Effector memory CD4-positive, alpha-beta T cell (primary cell): ENCODE results near the gene RCAN1.
"Not testable (repeated sequence)": the region's sequence is repeated elsewhere in the genome, so short reads cannot be mapped to it uniquely, and the experiment has no call there.

Experiments
- DNase-seq, 3 donors: peaks; one replicate each; pipeline ENCODE4 v3.0.0-alpha.2; 2020
- H3K27ac ChIP-seq: 2 replicates; pipeline ENCODE4 v1.7.0; 2013; ENCODE audit warnings: mild to moderate bottlenecking, low read length, moderate library complexity; ENCODE audit not compliant: insufficient read depth, poor library complexity, severe bottlenecking
- H3K27me3 ChIP-seq: replicated peaks from 2 replicates; pipeline ENCODE4 v1.7.0; 2013; ENCODE audit warnings: mild to moderate bottlenecking, low read length; ENCODE audit not compliant: insufficient read depth, control insufficient read depth, poor library complexity, severe bottlenecking
- H3K36me3 ChIP-seq: 2 replicates; pipeline ENCODE4 v1.7.0; 2013; ENCODE audit warnings: mild to moderate bottlenecking, low read length, moderate library complexity; ENCODE audit not compliant: control insufficient read depth, insufficient read depth
- H3K4me1 ChIP-seq: 2 replicates; pipeline ENCODE4 v1.7.0; 2013; ENCODE audit warnings: low read length, mild to moderate bottlenecking; ENCODE audit not compliant: control insufficient read depth, insufficient read depth, poor library complexity, severe bottlenecking
- H3K4me3 ChIP-seq: 2 replicates; pipeline ENCODE4 v1.7.0; 2013; ENCODE audit warnings: low read length, low read depth, mild to moderate bottlenecking; ENCODE audit not compliant: insufficient read depth, poor library complexity, severe bottlenecking
- H3K9me3 ChIP-seq: 2 replicates; pipeline ENCODE4 v1.7.0; 2013; ENCODE audit warnings: mild to moderate bottlenecking, low read length, moderate library complexity; ENCODE audit not compliant: control insufficient read depth

RCAN1 gene

DNA sequence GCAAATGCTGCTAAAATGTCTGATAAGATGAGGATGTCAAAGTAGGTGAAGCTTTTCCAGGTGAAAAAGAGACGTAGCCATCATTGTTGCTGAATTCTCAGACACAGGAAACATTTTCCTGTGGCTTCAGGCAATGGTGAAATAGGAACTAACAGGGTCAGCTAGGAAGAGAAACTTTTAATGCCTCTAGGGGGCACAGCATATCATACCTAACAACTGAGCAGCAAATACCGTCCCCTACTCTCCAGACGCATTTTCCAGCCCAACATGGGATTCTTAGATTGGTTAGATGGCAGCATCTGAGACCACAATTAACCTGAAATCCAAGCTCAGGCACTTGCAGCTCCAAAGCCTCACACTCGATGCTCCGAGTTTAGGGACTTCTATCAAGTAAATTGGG is 131.1 kb downstream of the RCAN1 start:
- H3K4me3 ChIP-seq, H3K27me3 ChIP-seq, H3K9me3 ChIP-seq, H3K36me3 ChIP-seq, H3K27ac ChIP-seq, DNase-seq, H3K4me1 ChIP-seq: not testable (repeated sequence)

DNA sequence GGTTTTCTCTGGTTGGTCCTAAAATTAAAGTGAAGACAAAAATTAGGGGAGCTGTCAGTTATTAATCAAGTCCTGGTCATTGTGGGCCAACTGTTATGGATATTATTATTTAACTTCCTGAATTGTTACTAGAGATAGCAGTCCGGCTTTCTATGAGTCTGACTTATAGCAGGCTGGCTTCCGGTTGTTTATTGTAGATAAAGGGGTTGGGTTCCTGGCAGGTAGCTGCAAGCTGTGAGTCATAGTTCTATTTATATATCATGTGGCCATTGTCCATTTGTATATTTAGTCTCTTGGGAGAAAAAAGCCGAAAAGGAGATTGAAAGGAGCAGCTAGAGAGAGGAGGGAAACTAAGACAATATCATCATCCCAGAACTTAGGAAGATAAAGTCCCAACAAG is 131.5 kb downstream of the RCAN1 start:
- not testable (repeated sequence) for H3K36me3 ChIP-seq, H3K4me3 ChIP-seq

DNA sequence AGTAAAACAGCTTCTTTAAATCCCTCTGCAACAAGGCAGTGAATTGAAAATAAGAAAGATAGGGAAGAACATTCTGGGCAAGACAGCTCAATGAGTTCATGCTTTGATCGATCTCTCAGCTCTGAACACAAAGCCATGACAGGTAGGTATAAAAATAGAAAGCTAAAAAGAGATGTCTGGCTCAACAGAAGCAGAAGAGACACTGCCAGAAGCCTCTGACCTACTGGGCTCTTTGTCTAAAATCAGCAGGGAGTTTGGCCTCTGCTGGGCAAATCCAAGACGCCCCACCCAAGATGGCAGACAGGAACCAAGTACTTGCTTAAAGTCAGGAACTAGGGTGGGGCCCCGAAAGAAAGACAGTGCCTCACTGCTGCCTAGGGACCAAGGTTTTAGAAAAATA is 147.6 kb downstream of the RCAN1 start:
- H3K4me3 ChIP-seq, H3K27me3 ChIP-seq, H3K27ac ChIP-seq, DNase-seq, H3K4me1 ChIP-seq, H3K36me3 ChIP-seq, H3K9me3 ChIP-seq: not testable (repeated sequence)

More for the DNA sequence above, 131.5 kb downstream of the RCAN1 start:
- H3K27ac ChIP-seq, H3K27me3 ChIP-seq, H3K9me3 ChIP-seq, DNase-seq, H3K4me1 ChIP-seq: not testable (repeated sequence)
